GM19328 (cell line): ENCODE data around the gene ACTR3C.
"Not testable (repeated sequence)": the region's sequence is repeated elsewhere in the genome, so short reads cannot be mapped to it uniquely, and the experiment has no call there.

Source experiments
- ATAC-seq: cut with Tn5 transposase; IDR thresholded peaks from one replicate; pipeline ENCODE4 v1.9.1; 2021; ENCODE audit warnings: mild to moderate bottlenecking, moderate library complexity; ENCODE audit not compliant: unreplicated experiment

Gene ACTR3C

DNA sequence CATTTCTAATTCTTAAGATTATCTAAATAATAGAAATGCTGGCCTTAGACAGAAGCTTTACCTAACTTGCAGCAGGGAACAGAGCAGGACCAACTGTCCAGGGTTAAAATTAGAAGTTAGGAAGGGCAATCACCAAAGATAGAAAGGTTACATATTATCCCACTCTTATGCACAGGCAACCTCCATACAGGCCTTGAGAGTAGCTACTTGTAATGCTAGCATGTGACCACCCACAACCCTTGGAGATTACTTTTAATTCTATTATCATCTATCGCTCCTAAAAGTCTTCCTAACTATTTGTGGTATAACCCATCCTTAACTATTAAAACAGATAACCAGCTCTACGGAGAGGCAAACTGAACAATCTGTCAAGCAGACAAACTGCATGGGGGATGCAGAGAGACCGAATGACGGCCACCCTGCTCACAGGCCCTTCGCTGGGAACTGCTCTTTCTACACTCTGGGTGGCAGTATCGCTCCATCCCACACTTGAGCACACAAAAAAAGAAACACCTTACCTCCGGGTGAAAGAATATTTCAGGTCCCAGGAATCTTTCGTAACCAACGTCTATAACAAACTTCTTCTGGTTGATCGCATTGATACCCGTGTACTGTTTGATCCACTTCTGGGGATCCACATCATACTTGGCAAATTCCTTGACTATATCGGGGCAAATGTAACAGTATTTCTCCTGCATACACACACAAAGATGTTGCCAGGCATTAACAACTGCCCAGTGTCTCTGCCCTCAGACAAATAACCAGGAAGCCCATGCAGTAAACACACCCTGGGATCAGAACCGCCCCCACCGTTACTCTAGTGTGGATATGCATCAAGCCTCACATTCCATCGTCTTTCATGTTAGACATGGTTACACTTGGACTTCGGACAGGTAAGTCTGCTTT is 37.2 kb downstream of the ACTR3C start:
- not testable (repeated sequence) for ATAC-seq

GRCh38 chr7:150283608-150284007 is 39.7 kb downstream of the ACTR3C start:
- ATAC-seq = not testable (repeated sequence)

GRCh38 chr7:150283111-150283510 is 40.2 kb downstream of the ACTR3C start:
- ATAC-seq = not testable (repeated sequence)

GRCh38 chr7:150281681-150282403 is 41.5 kb downstream of the ACTR3C start:
- not testable (repeated sequence) for ATAC-seq

- not testable (repeated sequence) for ATAC-seq
Observed at GRCh38 chr7:150278383-150278782, 45.0 kb downstream of the ACTR3C start.

DNA sequence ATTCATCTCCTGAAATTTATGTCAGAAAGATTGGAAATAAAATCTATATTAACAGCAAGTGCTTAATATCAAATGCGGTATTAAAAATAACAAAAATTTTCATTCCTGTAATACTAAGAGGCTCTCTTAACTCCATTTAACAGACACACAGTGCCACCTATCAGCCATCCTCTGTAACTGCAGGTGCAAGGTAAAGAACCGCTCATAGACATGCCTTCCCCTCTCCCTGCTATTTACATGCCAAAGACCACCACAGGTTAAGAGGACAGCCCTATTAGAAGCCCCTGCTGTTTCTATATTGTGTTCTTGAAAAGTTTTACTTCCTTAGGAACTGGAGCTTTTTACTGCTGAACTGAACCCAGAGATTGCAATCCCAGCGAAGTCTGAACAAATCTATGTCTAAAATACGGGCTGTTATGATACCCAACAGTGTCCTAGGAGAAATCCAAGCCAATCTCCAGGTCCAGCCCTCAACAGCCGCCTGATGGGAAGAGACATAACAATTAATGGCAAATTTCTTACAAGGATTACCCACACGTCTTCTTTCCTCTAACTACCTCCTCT is 47.1 kb downstream of the ACTR3C start:
- not testable (repeated sequence) for ATAC-seq

- not testable (repeated sequence) for ATAC-seq
Observed at GRCh38 chr7:150271898-150272297, 51.4 kb downstream of the ACTR3C start.

- ATAC-seq = not testable (repeated sequence)
Observed at GRCh38 chr7:150270101-150270824, 53.1 kb downstream of the ACTR3C start.

DNA sequence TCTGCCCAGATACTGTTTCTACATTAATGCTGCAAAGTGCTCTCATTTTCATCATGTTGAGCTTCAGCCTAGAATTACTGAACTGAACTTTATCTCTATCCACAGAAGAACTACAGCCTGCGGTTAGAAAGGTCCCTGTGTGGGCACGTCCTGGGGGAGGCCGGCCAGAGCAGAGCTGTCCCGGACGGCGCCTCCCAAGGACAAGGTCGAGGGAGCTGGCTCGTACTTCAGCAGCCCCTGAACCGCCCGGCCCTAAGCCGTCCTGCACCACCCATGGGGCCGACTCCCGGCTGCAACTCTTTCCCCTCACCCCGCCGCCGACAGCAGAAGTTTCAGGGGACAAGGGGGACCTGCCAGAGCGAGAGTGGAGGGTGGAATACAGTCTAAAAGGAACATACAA is 54.5 kb downstream of the ACTR3C start:
- ATAC-seq = not testable (repeated sequence)

DNA sequence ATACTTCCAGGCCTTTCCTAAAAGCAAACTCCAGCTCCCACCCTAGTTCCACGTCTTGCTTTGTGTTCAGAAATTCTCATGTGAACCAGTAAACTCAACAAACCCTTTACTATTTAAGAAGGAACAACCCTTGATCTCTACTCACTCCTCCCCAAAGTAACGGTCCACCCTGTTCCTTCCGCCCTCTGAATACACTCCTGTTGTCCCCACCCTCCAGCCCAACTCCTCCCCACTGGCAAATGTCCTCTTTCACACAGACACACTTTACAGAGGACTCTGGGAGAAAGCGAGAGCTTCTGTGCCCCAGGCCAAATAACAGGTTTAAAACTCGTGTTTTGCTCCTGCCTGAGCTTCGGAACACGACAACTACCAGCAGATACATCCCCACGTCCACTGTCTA is 55.1 kb downstream of the ACTR3C start:
- ATAC-seq = not testable (repeated sequence)

DNA sequence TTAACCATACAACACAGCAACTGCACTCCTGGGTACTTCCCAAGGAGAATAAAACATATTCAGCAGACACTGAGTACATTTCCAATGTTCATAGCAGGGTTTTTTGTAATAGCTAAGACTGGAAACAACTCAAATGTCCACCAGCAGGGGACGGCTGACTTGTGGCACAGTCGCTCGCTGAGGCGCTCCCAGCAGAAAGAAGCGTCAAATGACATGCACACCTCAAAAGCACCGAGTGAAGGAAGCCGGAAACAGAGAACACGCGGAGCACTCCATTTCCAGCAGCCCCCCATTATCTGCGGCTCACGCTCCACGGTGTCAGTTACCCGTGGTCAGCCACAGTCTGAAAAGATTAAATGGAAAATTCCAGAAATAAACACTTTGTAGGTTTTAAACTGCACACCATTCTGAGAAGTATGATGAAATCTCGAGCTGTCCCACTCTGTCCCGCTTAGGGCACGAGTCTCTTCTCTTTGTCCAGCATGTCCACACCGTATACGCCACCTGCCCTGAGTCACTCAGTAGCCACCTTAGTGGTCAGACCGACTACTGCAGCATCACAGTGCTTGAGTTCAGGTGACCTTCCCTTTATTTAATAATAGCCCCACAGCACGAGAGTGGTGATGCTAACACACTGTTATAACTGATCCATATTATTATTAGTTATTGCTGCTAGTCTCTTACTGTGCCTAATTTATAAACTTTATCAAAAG is 56.2 kb downstream of the ACTR3C start:
- not testable (repeated sequence) for ATAC-seq

DNA sequence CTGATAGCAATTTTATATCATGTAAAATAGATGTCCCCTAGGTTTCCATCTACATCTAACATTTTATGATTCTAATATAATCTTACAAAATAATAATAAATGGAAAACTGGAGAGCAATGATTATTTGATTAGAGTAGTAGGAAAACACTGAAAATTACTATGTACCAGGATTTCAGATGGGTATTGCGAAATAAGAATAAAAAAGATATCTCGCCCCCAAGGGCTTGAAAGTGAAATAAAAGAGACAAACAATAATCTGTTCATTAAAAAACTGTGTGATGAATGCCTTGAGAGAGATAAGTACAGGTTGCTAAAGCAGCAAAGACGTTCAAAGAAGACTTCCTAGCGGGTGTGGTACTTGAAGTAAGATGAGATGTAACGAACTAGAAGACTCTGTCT is 60.7 kb downstream of the ACTR3C start:
- ATAC-seq = not testable (repeated sequence)

DNA sequence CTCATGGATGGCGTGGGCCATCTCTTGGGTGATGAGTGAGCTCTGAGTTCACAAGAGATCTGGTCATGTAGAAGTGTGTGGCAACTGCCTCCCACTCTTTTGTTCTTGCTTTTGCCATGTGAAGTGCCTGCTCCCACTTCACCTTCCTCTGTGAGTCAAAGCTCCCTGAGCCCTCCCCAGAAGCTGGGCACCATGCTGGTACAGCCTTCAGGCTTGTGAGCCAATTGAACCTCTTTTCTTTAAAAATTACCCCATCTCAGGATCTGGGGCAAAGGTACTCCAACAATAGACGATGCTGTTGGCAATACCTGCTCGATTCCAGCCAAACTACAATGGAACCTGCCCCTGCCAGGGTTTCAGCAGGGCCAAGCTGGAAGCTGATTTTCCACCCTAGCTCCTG is 75.6 kb downstream of the ACTR3C start:
- ATAC-seq = not testable (repeated sequence)

GRCh38 chr7:150245208-150245607 is 78.1 kb downstream of the ACTR3C start:
- ATAC-seq = not testable (repeated sequence)

DNA sequence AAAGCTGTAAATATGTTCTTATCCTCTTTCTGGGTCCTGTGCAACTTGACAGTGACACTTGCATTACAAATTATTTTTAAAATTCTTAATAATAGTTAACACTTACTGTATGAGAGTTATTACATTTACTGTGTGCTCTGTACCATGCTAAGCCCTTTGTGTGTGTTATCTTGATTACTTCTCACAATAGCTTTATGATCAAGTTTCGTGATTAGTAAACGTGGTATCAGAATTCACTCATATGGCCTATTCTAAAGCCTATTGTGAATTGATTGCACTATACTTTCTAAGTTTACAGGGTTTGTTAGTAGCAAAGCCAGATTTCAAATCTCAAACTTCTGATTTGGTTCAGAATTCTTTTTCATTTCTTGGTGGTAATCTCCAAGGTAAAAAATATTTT is 80.4 kb downstream of the ACTR3C start:
- ATAC-seq = not testable (repeated sequence)

DNA sequence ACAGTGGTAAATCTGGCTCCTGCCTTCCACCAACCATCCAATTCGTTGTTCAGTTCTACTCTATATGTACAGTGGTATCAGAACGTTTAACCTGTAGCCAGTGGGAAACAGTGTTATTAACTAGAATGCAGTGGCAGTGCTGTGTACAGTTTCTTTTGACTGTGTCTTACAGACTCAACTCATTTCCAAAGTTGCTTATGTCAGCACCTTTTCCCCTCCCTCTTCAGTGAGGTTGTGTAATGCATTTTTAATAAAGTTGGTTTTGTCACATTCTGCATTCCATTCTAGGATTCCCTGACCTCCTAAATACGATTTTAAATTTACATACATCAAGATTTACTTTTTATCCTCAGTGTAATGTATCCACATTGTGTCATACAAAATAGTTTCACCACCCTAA is 97.9 kb downstream of the ACTR3C start:
- ATAC-seq = not testable (repeated sequence)

DNA sequence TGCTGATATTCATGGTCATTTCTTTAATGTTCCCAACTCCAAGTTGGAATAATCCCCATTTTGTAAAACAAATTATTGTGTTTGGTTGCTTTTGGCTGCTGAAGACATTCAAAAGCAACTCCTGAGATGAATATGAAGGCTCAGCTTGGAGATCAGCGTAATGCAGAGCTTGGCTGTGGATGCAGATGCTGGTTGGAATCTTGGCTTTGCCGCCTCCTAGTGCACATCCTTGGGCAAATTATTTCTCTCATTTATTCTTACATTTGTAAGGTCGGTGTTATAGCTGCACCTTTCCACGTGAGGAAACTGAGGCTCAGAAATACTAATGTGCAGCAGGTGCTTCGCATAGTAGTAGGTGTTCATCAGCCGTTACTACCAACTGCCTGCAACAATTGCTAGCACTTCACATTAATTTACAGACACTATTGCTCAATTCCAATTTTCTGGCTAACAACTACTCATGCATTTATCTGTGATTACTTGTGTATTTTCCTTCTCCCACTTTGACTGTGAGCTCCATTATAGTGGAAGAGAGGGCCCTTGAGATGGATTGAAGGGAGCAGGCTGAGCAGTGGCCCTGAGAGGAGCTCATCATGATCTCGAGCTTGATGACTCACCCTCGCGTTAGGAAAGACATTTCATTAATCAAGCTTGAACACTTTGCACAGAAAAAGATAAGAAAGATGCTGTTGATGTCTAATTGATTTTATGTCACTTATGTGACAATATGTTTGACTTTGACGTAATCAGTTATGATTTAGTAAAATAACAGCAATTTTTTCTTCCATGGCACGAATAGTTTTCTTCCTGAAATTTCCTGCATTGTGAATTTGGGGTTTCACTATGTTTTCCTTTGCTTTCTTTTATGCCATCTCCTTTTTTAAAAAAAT is 101.0 kb downstream of the ACTR3C start:
- not testable (repeated sequence) for ATAC-seq

DNA sequence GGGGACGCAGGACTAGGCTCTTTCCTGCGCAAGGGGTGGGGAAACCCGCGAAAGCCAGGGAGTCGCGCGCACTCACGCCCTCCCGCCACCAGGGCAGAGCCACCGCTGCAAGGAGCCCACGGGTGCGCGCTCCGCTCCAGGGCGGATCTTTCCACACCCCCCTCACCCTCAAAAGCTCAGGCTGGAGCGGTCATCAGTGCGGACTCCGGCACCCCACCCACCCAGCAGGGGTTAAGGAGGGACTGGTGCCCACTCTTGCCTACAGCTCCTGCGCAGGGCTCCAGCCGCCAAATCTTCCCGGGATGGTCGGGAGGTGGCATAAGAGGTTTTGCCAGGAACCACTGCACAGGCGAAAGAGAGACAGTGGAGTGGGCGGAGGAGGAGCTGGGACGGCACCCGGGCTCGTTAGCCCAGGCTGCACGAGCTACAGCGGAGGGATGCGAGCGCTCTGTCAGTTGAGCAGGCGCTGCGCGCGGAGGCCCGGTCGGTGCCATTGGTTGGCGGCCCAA is 102.6 kb downstream of the ACTR3C start:
- not testable (repeated sequence) for ATAC-seq
